Neural cell (in vitro differentiated cells): Measurements from ENCODE around the gene C2CD2. TPM values are rescaled to one million over a fixed set of nuclear protein-coding genes. Genes with fewer than 3 reads are reported as not detected.

Experiments
- H2AFZ ChIP-seq: fragments of 200-600, 300-800 bp; sonication (generic), shearing (Covaris generic); 2 replicates; pipeline ENCODE4 v1.6.0; 2014; ENCODE audit warnings: low read depth, mild to moderate bottlenecking, antibody characterized with exemption, low read length, moderate library complexity
- H3F3A ChIP-seq: fragments of 200-600 bp; shearing (Covaris generic); 2 replicates; pipeline ENCODE4 v1.6.1; 2016; ENCODE audit warnings: mild to moderate bottlenecking, moderate library complexity, mixed read lengths, antibody characterized with exemption, low read length; ENCODE audit not compliant: insufficient read depth, poor library complexity, severe bottlenecking
- H3K27ac ChIP-seq: fragments of 200-600, 300-800 bp; sonication (generic), shearing (Covaris generic); 2 replicates; pipeline ENCODE4 v1.5.1; 2014; ENCODE audit warnings: mild to moderate bottlenecking, low read length, moderate library complexity
- H3K27me3 ChIP-seq: fragments of 300-800, 200-600 bp; sonication (generic), shearing (Covaris generic); 2 replicates; pipeline ENCODE4 v1.6.0; 2014; ENCODE audit warnings: mild to moderate bottlenecking, low read depth, low read length, moderate library complexity; ENCODE audit not compliant: insufficient read depth
- H3K36me3 ChIP-seq: fragments of 300-800, 200-600 bp; sonication (generic), shearing (Covaris generic); 2 replicates; pipeline ENCODE4 v1.5.1; 2014; ENCODE audit warnings: mild to moderate bottlenecking, antibody characterized with exemption, low read length, moderate library complexity; ENCODE audit not compliant: insufficient read depth
- H3K4me2 ChIP-seq: fragments of 300-800, 200-600 bp; sonication (generic), shearing (Covaris generic); 2 replicates; pipeline ENCODE4 v1.6.0; 2014; ENCODE audit warnings: mild to moderate bottlenecking, low read length
- H3K4me3 ChIP-seq: fragments of 300-800, 200-600 bp; sonication (generic), shearing (Covaris generic); 2 replicates; pipeline ENCODE4 v1.5.1; 2014; ENCODE audit warnings: mild to moderate bottlenecking, low read length, moderate library complexity
- H3K79me2 ChIP-seq: fragments of 200-600 bp; shearing (Covaris generic); replicated peaks from 2 replicates; pipeline ENCODE4 v1.6.0; 2014; ENCODE audit warnings: mild to moderate bottlenecking, low read length, moderate library complexity; ENCODE audit not compliant: insufficient read depth
- H3K9ac ChIP-seq: fragments of 300-800, 200-600 bp; sonication (generic), shearing (Covaris generic); 2 replicates; pipeline ENCODE4 v1.6.1; 2016; ENCODE audit warnings: mild to moderate bottlenecking, low read length, mixed read lengths
- H3K9me2 ChIP-seq: fragments of 200-600 bp; shearing (Covaris generic); 2 replicates; pipeline ENCODE4 v1.6.1; 2016; ENCODE audit warnings: mild to moderate bottlenecking, low read length, mixed read lengths; ENCODE audit not compliant: insufficient read depth
- H3K9me3 ChIP-seq: fragments of 200-600, 300-800 bp; sonication (generic), shearing (Covaris generic); 2 replicates; pipeline ENCODE4 v1.6.1; 2016; ENCODE audit warnings: mild to moderate bottlenecking, mixed run types, low read length, moderate library complexity, mixed read lengths
- H4K20me1 ChIP-seq: fragments of 200-600 bp; shearing (Covaris generic); 2 replicates; pipeline ENCODE4 v1.6.1; 2016; ENCODE audit warnings: mild to moderate bottlenecking, mixed run types; ENCODE audit not compliant: insufficient read depth
- CTCF ChIP-seq: fragments of 450-650 bp; IDR thresholded peaks from 2 replicates; pipeline ENCODE4 v1.5.1; 2014; ENCODE audit warnings: antibody characterized with exemption, mild to moderate bottlenecking, moderate library complexity; ENCODE audit not compliant: poor library complexity, severe bottlenecking
- EP300 ChIP-seq: fragments of 450-650 bp; conservative IDR thresholded peaks from 2 replicates; pipeline ENCODE4 v1.6.1; 2014; ENCODE audit warnings: antibody characterized with exemption, mild to moderate bottlenecking, moderate library complexity; ENCODE audit not compliant: poor library complexity, severe bottlenecking
- EZH2 ChIP-seq: fragments of 200-600, 300-800 bp; shearing (Covaris generic), sonication (generic); IDR thresholded peaks from 2 replicates; pipeline ENCODE4 v1.6.1; 2014; ENCODE audit warnings: antibody characterized with exemption, low read length, borderline replicate concordance, mild to moderate bottlenecking; ENCODE audit not compliant: insufficient read depth, poor library complexity, severe bottlenecking
- MXI1 ChIP-seq: fragments of 450-650 bp; conservative IDR thresholded peaks from 2 replicates; pipeline ENCODE4 v1.6.1; 2014; ENCODE audit warnings: antibody characterized with exemption, mild to moderate bottlenecking; ENCODE audit not compliant: poor library complexity, severe bottlenecking
- POLR2AphosphoS5 ChIP-seq: IDR thresholded peaks from 2 replicates; pipeline ENCODE4 v1.6.1; 2012
- RAD21 ChIP-seq: fragments of 450-650 bp; conservative IDR thresholded peaks from 2 replicates; pipeline ENCODE4 v1.6.1; 2014; ENCODE audit warnings: antibody characterized with exemption, mild to moderate bottlenecking, moderate library complexity
- REST ChIP-seq: IDR thresholded peaks from 2 replicates; pipeline ENCODE4 v1.6.1; 2012; ENCODE audit warnings: borderline replicate concordance
- SMC3 ChIP-seq: fragments of 450-650 bp; conservative IDR thresholded peaks from 2 replicates; pipeline ENCODE4 v1.6.1; 2014; ENCODE audit warnings: antibody characterized with exemption, mild to moderate bottlenecking, moderate library complexity; ENCODE audit not compliant: poor library complexity
- TAF1 ChIP-seq: IDR thresholded peaks from 2 replicates; pipeline ENCODE4 v1.6.1; 2012; ENCODE audit warnings: low read depth
- polyA plus RNA-seq: library from polyadenylated mRNA; depleted of rRNA; stranded (reverse); fragments of >200 nt; gene quantifications from 2 replicates; pipeline ENCODE4 v1.2.3, GENCODE V29; 2014

Gene C2CD2
- polyA plus RNA-seq, 1 donor from 2014 or later = 0.88 TPM

DNA sequence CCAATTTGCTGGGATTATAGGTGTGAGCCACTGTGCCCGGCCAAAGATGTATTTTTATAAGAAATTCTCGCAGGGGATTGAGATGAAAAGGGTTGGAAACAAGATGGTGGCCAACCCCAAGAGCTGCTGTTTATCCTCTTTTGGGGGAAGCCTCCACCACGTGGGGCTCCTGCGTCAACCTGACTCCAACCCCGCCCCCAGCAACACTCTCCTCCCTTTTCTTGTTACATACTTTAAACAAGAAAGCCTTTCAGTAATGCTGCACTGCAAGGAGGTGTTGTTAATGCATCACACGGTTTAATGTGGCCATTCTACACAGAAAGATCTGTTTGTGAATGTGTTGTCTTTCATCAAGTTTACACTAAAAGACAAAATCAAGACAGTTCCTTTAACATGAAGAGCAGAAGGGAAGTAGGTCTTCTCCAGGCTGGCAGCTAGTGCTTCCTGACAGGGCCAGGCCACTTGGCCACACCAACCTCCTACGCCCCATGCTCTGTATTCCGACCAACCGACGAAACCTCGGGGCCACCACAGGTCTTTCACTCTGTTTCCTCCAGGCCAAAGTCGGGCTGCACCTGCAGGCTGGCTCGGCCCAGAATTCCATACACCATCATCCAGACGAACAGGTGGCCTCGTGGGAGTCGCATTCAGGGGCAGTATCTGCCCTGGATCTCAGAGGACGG is 25.9 kb downstream of the C2CD2 start:
- TF ChIP-seq MXI1 (no peak), TAF1 (no peak), CTCF (no peak), EP300 (no peak), RAD21 (no peak), REST (no peak), POLR2AphosphoS5 (no peak), EZH2 (no peak), SMC3 (no peak)
- Histone ChIP-seq H3K27ac (no peak overlapping the region), H4K20me1 (no peaks in the 10 kb centered on the region), H3K4me2 (no peak overlapping the region), H3K9me2 (no peaks in the 10 kb centered on the region), H3K79me2 (no peaks in the 10 kb centered on the region), H3K36me3 (no peaks in the 10 kb centered on the region), H3K9me3 (no peaks in the 10 kb centered on the region), H3F3A (no peaks in the 10 kb centered on the region), H3K27me3 (no peaks in the 10 kb centered on the region), H3K9ac (no peak overlapping the region), H3K4me3 (no peak overlapping the region), H2AFZ (no peak overlapping the region)

- no peak overlapping the region for H2AFZ ChIP-seq
- TF ChIP-seq EP300 = no peak
- no peak for TF ChIP-seq CTCF
- TF ChIP-seq REST = no peak
- no peak for TF ChIP-seq POLR2AphosphoS5
- TF ChIP-seq RAD21 = no peak
- TF ChIP-seq EZH2 = no peak
- no peak for TF ChIP-seq SMC3
- TF ChIP-seq MXI1 = no peak
- TF ChIP-seq TAF1 = no peak
- no peak overlapping the region for H3K4me3 ChIP-seq
Observed at GRCh38 chr21:41926807-41927171, 27.0 kb downstream of the C2CD2 start.

More at GRCh38 chr21:41926807-41927171, 27.0 kb downstream of the C2CD2 start:
- no peak overlapping the region for H3K9ac ChIP-seq
- no peaks in the 10 kb centered on the region for H3F3A ChIP-seq
- H3K27me3 ChIP-seq = no peaks in the 10 kb centered on the region
- H4K20me1 ChIP-seq = no peaks in the 10 kb centered on the region
- H3K27ac ChIP-seq = no peak overlapping the region
- no peaks in the 10 kb centered on the region for H3K9me3 ChIP-seq
- H3K4me2 ChIP-seq = no peak overlapping the region
- no peaks in the 10 kb centered on the region for H3K79me2 ChIP-seq
- no peaks in the 10 kb centered on the region for H3K36me3 ChIP-seq
- no peaks in the 10 kb centered on the region for H3K9me2 ChIP-seq
